AG04450 (cell line): ENCODE data around the gene LPIN1. TPM values are rescaled to one million over a fixed set of nuclear protein-coding genes. Genes with fewer than 3 reads are reported as not detected.

Source experiments
- CTCF ChIA-PET: fragments of 300-600, 350-600 bp; formaldehyde crosslinking; extraction: SDS; loops from one replicate; lab custom pipeline; 2022; ENCODE audit warnings: antibody characterized with exemption, inconsistent platforms; lab: Charles Lee
- POLR2A ChIA-PET: fragments of 350-600 bp; formaldehyde crosslinking; extraction: SDS; loops from one replicate; lab custom pipeline; 2021; ENCODE audit warnings: antibody characterized with exemption, inconsistent platforms; lab: Yijun Ruan, JAX
- DNase-seq: peaks from one replicate; pipeline ENCODE4 v3.0.0-alpha.2; 2011; ENCODE audit warnings: low read depth, low spot score
- H3K27ac ChIP-seq: one replicate; pipeline ENCODE4 v1.5.1; 2012; ENCODE audit warnings: low read depth, low read length, control low read depth
- H3K27me3 ChIP-seq: one replicate; pipeline ENCODE4 v1.6.0; 2012; ENCODE audit warnings: low read length; ENCODE audit not compliant: control insufficient read depth, insufficient read depth
- H3K4me3 ChIP-seq: 2 replicates; pipeline ENCODE4 v1.5.1; 2011; ENCODE audit warnings: mild to moderate bottlenecking, low read depth, low read length, control low read depth
- H3K9me3 ChIP-seq: 2 replicates; pipeline ENCODE4 v1.5.1; 2012; ENCODE audit warnings: low read length; ENCODE audit not compliant: control insufficient read depth, insufficient read depth
- polyA plus RNA-seq: library from polyadenylated mRNA; depleted of rRNA; stranded (reverse); fragments of >200 nt; gene quantifications from 2 replicates; pipeline ENCODE4 v1.2.3, GENCODE V29; 2011
- TF ChIP-seq, protein P1 (sequence below): IDR thresholded peaks from 2 replicates; pipeline ENCODE4 v1.5.1; 2011; ENCODE audit warnings: low read depth, low read length, control low read depth, inconsistent platforms

Gene LPIN1
- polyA plus RNA-seq, 1 experiment, result 40.5 TPM

DNA sequence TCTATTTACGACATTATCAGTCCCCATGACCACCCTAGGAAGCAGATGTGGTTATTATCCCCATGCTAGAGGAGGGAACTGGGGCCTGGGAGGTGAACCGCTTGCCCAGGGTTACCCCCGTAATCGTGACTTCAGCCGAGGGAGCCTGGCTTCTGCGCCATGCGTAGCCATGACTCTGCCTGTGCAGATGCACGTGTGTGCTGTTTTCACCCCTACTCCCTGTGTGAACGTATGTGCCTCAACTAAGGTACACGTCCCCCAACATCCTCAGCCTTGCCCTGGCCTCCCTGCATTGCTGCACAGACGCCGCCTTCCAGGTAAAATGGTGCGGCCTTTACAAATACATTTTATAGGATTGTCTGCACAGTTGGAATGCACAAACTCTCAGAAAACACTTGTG lies 40.2 kb downstream of the LPIN1 start:
- Histone ChIP-seq H3K27ac (no peak overlapping the region), H3K27me3 (no peaks in the 10 kb centered on the region), H3K9me3 (no peaks in the 10 kb centered on the region), H3K4me3 (no peak overlapping the region)
- ChIA-PET POLR2A (no interaction called here), CTCF (interaction anchor here (1.4 to 8.3 kb wide), 4 partner anchors 12 to 1221 kb away, joined by 3 to 204 read pairs (median 12); no protein-coding TSS in a partner anchor)
- DNase-seq, result no peak
- TF ChIP-seq, protein P1, sequence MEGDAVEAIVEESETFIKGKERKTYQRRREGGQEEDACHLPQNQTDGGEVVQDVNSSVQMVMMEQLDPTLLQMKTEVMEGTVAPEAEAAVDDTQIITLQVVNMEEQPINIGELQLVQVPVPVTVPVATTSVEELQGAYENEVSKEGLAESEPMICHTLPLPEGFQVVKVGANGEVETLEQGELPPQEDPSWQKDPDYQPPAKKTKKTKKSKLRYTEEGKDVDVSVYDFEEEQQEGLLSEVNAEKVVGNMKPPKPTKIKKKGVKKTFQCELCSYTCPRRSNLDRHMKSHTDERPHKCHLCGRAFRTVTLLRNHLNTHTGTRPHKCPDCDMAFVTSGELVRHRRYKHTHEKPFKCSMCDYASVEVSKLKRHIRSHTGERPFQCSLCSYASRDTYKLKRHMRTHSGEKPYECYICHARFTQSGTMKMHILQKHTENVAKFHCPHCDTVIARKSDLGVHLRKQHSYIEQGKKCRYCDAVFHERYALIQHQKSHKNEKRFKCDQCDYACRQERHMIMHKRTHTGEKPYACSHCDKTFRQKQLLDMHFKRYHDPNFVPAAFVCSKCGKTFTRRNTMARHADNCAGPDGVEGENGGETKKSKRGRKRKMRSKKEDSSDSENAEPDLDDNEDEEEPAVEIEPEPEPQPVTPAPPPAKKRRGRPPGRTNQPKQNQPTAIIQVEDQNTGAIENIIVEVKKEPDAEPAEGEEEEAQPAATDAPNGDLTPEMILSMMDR, result no peak

DNA sequence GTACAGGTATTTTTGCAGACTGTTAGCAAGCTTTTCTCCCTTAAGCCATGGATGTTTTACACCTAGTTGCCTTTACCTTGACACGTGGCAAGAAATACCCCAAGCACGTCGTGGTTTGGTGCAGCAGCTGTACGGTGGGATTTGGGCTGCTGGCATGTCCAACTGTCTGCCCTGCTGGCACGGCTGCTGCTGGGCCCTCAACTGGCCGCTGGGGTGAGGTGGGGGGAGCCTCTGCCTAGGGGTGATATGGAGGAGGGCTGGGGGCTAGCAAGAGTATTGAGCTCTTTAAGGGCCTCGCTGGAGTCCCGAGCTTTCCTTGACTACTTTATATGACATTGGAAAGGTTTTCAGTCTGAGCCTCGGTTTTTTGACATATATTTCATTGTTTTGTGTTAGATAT lies 41.6 kb downstream of the LPIN1 start:
- H3K4me3 ChIP-seq, result no peak overlapping the region
- TF ChIP-seq, protein P1, result no peak
- CTCF ChIA-PET, result interaction anchor here (0.5 to 1.5 kb wide), 4 partner anchors 8 to 1219 kb away, joined by 3 to 7 read pairs (median 4); no protein-coding TSS in a partner anchor
- POLR2A ChIA-PET, result no interaction called here
- no peaks in the 10 kb centered on the region for H3K27me3 ChIP-seq
- H3K9me3 ChIP-seq, result no peaks in the 10 kb centered on the region
- H3K27ac ChIP-seq, result no peak overlapping the region
- no peak for DNase-seq

DNA sequence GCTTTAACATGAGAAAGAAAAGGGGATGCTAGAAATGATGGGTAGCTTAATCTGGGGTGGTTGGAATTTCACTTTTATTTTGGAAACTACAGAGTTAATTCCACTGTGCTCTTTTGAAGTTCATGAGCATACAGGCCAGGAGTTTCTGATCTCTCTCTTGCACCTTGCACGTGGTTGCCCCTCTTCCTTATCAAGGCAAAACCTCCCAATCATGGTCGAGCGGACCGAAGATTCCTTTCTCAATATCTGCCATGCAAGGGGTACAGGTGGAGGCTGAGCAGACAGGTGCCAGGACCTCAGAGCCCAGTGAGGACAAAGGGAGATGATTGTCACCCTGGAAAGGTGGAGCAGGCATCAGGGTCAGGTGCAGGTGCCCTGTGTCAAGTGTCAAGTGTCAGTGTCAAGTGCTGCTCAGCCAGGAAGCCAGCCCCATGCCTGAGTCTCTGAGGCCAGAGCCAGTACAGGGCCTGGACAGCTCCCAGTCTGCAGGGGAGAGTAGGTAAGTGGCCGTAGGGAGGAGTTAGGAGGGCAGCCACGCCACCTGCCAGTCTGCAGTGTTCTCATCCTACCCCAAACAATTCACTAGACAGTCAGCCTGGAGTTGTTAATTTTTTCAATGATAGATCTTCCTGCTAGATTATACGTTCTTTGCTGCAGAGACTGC lies 42.2 kb downstream of the LPIN1 start:
- no peaks in the 10 kb centered on the region for H3K9me3 ChIP-seq
- no peak overlapping the region for H3K27ac ChIP-seq
- TF ChIP-seq, protein P1, result no peak
- POLR2A ChIA-PET, result no interaction called here
- no peak for DNase-seq
- no peaks in the 10 kb centered on the region for H3K27me3 ChIP-seq
- CTCF ChIA-PET, result interaction anchor here (0.5 to 1.2 kb wide), 3 partner anchors 9 to 1143 kb away, joined by 3 to 7 read pairs (median 3); no protein-coding TSS in a partner anchor
- no peak overlapping the region for H3K4me3 ChIP-seq

DNA sequence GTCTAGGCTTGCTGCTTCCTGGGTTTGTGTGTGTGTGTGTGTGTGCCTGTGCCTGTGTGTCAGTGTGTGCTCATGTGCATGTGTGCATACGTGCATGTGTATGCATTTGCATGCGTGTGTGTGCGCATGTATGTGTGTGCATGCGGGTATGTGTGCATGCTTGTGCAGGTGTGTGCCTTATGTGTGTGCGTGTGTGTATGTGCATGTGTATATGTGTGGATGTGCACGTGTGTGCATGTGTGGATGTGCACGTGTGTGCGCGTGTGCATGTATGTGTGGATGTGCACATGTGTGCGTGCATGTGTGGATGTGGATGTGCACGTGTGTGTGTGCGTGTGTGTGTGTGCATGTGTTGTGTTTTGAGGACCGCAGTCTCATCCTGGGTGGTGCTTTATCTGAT lies 42.8 kb downstream of the LPIN1 start:
- H3K4me3 ChIP-seq, result no peak overlapping the region
- H3K9me3 ChIP-seq, result no peaks in the 10 kb centered on the region
- H3K27ac ChIP-seq, result no peak overlapping the region
- TF ChIP-seq, protein P1, result no peak
- ChIA-PET POLR2A (no interaction called here), CTCF (interaction anchor here (1.2 kb wide), 1 partner anchor 1218 kb away, joined by 3 read pairs; no protein-coding TSS in a partner anchor)
- H3K27me3 ChIP-seq, result no peaks in the 10 kb centered on the region
- DNase-seq, result no peak

DNA sequence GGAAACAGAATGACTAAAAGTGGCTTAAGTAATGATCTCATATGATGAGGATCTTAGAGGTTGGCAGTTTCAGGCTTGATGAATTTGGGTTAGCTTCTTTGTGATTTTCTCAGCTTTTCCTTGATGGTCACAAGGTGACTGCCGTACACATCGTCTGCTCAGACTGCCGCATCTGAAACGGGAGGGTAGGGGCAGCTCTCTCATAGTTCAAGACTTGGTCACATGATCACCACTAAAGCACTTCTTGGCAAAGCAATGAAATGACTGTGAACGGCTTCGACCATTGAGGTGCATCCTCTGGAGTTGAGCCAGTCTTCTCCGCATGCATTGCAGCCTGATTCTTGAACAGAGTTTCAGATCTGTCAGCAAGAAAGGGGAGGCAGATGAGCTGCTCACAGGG lies 43.8 kb downstream of the LPIN1 start:
- ChIA-PET CTCF (interaction anchor here (0.6 to 1.9 kb wide), 5 partner anchors 10 to 1217 kb away, joined by 3 to 11 read pairs (median 3); no protein-coding TSS in a partner anchor), POLR2A (no interaction called here)
- no peaks in the 10 kb centered on the region for H3K27me3 ChIP-seq
- DNase-seq, result no peak
- TF ChIP-seq, protein P1, result no peak
- no peak overlapping the region for H3K27ac ChIP-seq
- no peak overlapping the region for H3K4me3 ChIP-seq
- H3K9me3 ChIP-seq, result no peaks in the 10 kb centered on the region
